ENCODE measurements around the gene TSPAN18. TPM values are rescaled to one million over a fixed set of nuclear protein-coding genes. Genes with fewer than 3 reads are reported as not detected.

Gene TSPAN18
- polyA plus RNA-seq, 3 donors: 46.2 to 54.2 (median 47.0) TPM

DNA sequence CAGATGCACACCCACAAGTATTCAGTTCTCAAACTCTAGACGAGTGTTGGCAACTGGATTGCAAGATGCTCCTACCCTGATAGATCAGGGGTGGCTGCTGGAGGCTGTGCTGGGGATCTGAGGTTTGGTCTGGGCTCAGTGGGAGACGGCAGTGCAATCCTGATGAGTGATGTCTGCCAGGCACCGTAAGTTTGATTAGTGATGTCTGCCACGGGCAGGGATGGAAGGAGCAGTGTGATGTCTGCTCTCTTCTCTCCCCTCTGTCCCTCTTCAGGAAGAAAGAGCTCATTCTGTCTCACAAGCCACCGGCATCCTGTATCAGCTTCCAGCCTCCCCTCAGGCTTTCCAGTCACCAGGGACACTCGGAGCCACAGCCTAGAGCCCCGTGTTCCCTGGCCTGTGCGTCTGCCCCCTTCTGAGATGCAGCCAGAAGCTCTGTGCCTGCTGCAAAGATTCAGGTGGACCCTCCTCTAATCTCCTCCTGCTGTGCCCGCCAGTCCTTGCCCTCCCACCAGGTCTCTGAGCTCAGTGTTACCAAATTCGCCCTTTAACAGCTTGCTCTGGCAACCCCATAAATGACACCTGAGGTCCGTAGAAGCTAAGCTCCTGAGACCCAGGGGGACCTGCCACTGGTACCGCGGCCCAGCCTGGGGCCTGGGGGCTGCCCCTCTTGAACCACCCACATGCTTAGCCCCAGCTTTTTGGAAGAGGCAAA lies 204.0 kb downstream of the TSPAN18 start:
- no peak for DNase-seq (ENCODE audit: low read depth in 3 of 3, low spot score in 2 of 3)

DNA sequence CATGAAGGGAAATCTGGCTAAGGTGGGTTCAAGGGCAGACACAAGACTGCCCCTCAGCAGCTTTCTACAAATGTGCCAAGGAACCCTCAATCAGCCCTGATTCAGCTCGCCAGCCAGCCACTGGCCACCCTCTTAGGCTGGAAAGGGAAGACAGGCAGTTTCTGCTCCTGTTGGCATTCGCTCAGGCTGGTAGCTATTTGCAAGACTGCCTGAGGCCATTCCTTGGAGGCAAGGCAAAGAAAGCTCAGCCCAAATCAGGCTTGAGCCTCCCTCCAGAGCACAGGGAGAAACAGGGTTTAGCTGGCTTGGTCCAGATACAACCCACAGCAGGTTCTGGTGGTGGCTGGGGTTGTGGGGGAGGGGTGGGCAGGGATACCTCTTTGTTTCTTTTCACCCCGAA lies 204.7 kb downstream of the TSPAN18 start:
- no peak for DNase-seq (ENCODE audit: low read depth in 3 of 3, low spot score in 2 of 3)

DNA sequence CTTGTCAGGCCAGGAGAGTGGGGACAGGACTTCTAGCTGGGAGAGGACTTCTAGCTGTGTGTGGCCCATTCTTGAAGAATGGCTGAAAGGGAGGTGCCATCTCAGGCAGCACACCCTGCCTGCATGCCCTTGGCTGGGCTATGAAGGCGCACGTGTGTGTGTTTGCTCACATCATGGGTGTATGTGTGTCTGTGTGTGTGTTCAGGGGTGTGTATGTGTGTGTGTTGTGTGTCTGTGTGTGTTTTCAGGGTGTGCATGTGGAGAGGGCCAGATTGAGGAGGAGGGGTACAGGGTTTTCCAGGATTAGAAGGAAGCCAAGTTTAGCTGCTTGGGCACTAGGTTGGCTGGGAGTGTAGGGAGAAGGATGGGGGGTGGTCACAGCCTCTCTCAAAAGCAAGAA lies 207.3 kb downstream of the TSPAN18 start:
- DNase-seq (ENCODE audit: low read depth in 3 of 3, low spot score in 2 of 3): no peak

DNA sequence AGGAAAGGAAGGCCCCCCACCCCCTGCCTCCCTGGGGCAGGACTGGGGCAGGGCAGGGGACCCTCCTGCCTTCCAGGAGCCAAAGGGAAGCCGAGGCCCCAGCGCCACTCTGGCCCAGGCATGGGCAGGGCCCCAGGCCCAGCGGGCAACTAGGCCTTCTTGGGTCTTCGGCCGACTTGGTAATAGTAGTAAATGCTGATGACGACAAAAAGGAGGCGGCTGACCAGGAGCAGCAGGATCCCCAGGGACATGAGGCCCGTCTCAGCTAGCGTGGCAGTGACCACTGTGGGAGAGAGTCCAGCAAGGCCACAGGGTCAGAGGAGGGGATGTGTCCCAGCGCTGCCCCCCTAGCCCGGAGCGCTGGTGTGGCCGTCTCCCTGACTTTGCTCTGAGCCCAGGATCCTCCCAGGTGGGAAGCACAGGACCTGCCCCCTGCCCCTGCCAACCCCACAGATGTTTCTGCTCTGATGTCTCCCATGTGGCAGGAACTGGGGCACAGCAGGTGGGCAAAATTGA lies 208.0 kb downstream of the TSPAN18 start:
- DNase-seq (ENCODE audit: low read depth in 3 of 3, low spot score in 2 of 3): no peak

DNA sequence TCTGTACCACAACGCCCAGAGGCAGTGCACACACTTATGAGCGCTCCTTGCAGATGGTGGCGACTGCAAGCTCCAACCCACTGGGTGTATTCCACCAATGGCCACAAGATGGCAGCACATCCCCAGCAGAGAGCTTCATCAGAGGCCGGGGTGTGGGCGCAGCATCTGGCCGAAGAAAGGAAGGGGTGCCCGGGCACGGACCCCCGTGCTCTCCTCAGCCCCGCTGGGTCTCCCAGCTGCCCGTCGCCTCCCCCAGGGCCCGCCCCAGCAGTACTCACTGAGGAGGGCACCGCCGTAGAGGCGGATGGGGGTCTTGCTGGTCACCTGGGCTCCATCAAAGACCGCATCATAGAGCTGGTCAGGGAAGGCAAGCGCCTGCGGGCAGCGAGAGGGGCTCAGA lies 209.8 kb downstream of the TSPAN18 start:
- peak in 1 of 3 donors; percentile 76 for DNase-seq (ENCODE audit: low read depth in 3 of 3, low spot score in 2 of 3)

DNA sequence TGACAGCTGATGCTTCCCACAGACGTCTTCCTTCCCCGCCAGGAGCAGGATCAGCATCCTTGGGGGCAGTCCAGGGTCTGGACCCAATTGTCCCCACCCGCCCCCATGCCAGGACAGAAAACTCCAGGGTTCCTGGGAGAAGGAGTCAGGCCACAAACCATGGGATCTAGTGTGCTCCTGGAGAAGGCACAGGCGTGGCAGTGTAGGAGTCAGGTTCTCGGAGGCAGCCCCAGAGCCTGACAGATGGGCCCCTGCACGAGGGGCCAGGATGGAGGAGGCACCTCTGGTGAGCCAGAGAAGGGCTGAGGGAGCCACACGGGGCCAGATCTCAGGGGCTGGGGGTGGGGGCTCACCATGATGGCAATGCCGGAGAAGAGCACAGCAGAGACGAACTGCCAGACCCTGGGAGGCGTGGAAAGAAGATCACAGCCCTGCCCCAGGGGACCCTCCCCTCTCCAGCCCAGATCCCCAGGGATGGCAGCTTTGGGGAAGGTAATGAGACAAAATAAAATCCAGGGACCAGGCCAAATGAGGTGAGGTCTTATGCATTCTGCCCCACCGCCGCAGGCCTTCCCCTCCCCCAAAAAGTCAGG lies 210.3 kb downstream of the TSPAN18 start:
- DNase-seq (ENCODE audit: low read depth in 3 of 3, low spot score in 2 of 3): no peak

DNA sequence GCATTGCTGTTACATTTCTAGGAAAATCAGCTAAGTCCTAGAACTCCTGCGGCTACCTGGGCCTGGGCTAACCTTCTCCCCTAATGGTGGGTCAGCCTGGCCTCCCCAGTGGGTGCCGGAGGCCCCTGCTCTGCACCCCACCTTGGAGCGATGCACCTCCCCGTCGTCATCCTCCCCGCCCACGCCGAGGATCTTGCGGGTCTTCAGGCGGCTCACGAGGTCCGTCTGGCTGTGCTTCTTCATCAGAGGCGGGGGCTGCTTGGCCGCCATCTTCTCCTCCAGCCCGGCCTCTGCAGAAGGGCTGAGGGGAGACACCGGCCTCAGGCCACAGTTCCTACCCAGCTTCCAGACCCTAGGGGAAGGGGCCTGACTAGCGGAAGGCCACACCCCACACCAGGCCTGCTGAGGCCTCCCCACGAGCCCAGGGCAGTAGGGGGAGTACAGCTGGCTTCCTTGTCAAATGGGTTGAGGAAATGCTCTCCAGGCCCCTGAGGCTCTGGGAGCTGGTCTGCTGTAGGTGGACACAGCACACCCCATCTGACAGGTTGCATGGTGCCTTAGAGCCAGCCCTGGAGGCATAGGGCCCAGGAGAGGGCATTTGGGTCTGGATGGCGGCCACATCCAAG lies 211.4 kb downstream of the TSPAN18 start:
- no peak for DNase-seq (ENCODE audit: low read depth in 3 of 3, low spot score in 2 of 3)

DNA sequence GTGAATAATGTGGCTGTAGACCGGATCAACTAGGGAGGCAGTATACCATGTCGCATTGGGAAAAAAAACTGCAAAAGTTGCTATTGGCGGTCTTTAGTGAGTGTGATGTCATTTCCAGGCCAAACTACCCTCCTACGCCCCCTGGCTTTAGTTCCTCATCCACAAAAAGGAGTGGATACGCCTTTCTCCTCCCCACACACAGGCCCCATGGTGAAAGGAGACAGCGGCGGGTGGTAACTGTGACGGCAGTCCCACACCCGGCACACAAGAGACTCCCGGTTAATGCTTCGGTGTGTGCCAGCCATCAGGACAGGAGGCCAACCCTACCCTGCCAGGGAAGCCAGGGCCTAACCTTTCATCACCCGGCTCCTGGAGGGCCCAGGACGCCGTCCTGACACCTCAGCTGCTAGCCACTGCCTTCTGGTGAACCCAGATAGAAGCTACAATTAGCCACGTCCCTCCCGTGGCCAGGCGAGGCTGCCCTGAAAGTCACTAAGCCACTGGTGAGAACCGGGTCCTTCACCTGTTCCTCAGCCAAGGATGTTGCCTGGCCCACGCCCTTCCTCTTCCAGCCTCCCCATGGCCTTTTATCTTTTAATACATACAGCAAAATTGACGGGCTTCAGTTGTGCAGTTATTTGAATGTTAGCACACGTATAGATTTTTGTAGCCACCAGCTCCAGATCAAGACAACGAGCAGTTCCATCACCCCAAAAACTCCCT lies 213.1 kb downstream of the TSPAN18 start:
- no peak for DNase-seq (ENCODE audit: low read depth in 3 of 3, low spot score in 2 of 3)

DNA sequence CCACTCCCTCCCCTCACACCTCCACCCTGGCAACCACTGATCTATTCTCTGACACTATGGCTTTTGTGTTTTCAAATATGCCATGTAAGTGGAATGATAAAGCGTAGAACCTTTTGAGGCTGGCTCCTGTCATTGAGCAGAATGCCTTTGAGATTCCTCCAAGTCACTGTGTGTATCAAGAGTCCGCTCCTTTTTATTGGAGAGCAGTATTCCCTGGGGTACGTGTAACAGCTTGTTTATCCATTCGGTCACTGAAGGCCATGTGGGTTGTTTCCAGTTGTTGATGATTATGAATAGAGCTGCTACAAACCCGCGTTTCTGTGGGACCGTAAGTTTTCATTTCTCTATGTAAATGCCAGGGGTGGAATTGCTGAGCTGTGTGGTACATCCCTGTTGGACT lies 213.6 kb downstream of the TSPAN18 start:
- no peak for DNase-seq (ENCODE audit: low read depth in 3 of 3, low spot score in 2 of 3)

DNA sequence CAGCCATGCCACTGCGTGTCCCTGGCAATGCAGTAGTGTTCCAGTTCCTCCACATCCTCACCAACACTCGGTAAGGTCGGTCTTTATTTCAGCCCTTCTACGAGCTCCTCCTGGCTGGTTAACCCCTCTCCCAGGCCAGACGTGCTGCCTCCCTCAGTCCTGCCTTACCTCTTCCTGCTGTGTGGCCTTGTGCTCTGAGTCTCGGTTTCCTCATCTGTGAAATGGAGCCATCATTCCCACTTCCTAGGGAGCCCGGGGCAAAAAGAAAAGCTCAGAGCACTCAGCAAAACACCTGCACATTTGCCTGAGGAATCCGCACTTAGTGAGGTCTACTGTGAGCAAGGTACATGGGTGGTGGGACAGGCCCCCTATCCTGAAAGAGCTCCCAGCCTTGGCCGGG lies 214.1 kb downstream of the TSPAN18 start:
- no peak for DNase-seq (ENCODE audit: low read depth in 3 of 3, low spot score in 2 of 3)

DNA sequence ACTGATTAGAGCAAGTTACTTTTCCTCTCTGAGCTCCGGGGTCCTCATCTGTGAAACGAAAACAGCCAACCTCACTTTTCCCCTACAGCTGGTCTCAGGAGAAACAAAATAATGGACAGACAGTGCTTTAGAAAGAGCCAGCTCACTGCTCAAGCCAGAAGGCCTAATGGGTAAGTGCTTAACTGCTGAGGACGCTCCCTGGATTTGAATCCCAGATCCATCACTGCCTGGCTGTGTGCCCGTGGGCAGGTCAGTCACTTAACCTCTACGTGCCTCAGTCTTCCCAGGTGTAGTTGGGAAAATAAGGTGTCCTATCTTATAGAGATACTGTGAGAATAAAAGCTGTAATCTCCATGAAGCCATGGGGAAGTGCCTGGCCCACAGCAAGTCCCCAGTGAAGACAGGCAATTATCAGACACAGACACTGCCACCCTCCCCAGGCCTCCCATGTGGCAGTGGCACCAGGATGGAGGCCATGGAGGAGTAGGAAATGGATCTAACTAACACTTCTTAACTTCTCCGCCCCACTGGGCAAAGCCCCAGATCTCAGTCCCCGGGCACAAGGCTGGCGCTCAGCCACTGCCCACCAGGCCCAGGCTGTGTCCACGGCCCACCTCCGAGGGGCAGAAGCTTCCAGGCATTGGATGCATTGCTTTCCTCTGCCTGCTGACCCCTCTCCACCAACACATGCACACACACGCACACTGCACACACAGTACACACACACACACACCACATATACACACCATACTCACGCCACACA lies 214.7 kb downstream of the TSPAN18 start:
- no peak for DNase-seq (ENCODE audit: low read depth in 3 of 3, low spot score in 2 of 3)

DNA sequence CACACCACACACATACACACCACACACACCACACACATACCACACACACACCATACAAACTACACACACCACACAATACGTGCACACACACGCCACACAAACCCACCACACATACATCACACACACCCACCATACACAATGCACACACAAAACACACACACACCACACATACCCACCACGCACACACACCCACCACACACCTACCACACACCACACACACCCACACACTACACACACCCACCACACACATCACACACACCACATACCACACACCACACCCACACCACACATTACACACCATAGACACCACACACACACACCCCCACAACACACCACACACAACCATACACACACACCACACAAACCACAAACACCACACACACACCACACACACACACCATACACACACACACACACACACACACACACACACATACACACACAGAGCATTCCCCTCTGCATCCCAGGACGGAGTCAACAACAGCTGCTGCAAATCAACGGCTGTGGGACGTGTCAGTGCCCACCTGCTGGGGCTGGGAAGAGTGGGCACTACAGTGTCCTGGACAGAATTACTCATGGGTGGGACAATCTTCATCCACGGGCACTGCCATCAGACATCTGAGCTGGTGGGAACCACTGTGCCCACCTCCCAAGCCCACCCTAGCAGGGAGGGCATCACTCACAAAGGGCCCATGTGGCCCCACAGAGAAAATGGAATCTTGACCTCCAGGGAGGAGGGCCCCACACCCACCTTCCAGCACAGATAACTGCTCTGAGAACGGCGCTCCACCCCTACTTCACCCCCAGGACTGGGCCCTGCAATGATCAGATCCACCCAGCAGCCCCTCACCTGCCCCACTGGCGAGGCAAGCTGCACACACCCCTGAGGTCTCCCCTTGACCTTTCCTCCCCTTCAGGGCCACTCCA lies 215.5 kb downstream of the TSPAN18 start:
- no peak for DNase-seq (ENCODE audit: low read depth in 3 of 3, low spot score in 2 of 3)

DNA sequence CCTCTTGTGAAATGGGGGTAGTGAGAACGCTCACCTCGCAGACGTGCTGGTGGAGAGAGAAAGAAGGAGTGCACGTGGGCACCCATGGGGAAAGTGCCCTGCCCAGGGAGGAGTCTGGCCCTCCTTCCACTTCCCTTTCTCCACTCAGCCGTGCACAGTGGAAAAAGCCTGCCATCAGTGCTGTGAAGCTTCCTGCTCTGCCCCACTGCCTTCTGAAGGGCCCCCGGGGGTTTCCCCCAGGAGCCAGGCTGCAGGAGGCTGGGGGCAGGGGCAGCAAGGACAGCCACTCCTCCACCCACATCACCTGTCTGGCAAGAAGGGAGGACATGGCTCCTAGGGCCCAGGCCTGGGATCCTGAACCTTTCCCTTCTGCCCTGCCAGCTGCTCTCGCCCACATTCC lies 216.4 kb downstream of the TSPAN18 start:
- no peak for DNase-seq (ENCODE audit: low read depth in 3 of 3, low spot score in 2 of 3)

DNA sequence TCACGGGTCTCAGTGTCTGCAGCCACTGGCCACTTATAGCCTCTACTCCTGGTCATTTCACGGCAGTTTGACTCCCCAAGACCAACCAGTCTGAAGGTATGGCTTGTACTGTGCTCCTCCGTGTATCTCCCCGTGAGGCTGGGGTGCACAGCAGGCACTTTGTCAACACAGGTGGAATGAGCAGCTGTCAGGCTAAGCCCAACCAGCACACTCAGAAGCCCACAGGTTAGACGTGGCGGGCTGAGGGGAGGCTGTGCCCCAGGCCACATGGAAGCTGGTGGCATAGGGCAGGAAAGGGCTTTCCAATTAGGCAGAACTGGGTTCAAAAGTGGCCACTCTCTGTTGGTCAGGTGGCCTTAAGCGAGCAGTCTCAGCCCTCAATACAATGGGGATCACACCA lies 216.9 kb downstream of the TSPAN18 start:
- DNase-seq (ENCODE audit: low read depth in 3 of 3, low spot score in 2 of 3): no peak

DNA sequence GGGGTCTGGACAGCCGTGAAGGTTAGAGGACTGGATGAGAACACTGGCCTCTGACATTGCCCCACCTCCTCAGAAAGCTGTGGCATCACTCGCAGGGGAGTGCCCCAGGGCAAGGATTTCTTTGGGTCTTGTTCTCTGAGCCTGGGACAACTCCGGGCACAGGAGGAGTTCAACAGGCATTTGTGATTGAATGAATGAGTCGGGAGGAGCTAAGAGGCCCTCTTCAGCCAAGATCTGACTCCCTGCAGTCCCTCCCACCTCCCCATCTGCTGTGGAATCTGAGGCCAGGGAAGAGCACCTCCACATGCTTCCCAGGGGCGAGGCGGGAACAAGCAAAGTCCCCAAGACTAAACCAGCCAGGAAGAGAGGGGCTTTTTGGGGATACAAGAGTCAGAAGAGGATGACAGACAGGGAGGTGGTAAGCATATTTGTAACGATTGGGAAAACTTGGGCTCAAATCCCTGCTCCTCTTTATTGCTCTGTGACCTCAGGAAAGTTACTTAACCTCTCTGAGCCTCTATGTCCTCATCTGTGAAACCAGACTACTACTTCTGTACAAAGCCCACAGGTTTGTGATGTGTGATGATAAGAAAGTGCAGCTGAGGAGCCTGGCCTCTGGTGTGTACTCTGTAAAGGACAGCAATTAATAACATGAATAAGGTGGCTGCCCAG lies 217.6 kb downstream of the TSPAN18 start:
- no peak for DNase-seq (ENCODE audit: low read depth in 3 of 3, low spot score in 2 of 3)

DNA sequence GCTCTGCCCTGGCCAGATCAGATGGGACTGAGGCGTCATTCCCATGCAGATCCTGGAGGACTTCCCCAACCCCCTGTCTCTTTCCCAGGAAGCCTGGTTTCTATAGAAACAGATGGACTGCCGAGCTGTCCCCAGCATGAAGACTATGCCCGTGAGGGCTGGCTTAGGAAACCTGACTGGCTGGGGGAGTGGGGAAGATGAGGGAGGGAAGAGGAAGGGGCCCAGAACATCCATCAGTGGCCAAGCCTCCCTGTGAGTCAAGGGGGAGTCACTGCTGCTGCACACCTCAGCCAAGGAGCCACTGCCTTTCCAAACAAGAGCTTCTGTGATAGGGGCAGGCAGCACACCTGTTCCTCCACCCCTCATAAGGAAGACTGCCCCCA lies 218.1 kb downstream of the TSPAN18 start:
- DNase-seq (ENCODE audit: low read depth in 3 of 3, low spot score in 2 of 3): no peak

DNA sequence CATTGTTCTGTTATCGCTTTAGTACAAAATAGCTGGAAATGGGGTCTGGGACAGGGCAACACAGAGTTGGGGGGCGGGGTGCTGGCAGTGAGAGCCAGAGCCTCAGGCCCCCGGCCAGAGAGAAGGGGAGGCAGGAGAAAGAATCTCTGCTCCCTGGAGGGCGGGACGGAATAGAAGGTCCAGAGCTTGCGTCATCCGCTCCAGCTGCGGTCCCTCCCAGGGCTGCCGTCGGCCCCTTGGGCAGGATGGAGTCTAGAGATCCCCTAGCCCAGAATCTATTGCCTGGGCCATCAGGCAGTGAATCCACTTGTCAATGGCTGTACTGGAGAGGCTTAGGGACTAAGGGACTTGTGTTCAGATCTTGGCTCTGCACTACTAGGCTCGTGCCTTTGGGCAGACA lies 218.9 kb downstream of the TSPAN18 start:
- DNase-seq (ENCODE audit: low read depth in 3 of 3, low spot score in 2 of 3): no peak

DNA sequence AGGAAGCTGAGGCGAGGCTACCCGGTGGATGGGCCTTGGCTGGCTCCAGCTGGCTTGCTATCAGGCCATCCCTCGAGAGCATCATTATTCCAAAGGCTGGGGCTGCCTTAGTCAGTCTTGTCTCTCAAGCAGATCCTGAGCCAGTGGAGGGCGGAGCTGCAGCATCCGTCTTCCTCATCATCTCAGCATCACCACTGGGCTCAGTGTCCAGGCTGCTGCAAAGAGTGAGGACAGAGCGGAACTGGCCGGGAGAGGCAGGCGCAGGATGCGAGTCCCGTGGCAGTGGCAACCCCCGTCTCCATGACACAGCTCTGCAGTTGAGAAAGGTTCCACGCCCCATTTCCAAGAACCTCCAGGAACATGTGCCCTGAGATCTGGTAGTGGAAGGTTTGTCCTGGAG lies 219.5 kb downstream of the TSPAN18 start:
- DNase-seq (ENCODE audit: low read depth in 3 of 3, low spot score in 2 of 3): no peak

DNA sequence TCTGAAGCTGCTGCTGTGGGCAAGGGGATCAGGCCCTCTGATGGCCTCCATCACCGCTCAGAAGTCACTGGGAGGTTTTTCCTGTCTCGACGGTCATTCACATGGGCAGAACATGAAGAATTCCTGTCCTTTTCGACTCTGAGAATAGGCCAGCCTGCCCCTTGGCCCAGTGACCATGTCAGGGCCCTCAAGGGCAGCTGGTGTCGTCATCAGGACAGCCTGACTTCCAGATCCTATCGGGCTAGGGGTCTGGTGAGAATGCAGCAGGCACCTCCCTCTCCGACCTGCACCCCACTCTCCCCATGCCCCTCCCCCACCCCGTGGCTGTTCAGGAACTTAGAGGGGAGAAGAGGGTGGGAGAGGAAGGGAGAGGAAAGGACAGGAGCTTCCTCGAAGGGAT lies 220.4 kb downstream of the TSPAN18 start:
- no peak for DNase-seq (ENCODE audit: low read depth in 3 of 3, low spot score in 2 of 3)
